GM23338 (cell line): ENCODE measurements around the gene TNFRSF8. TPM values are rescaled to one million over a fixed set of nuclear protein-coding genes. Genes with fewer than 3 reads are reported as not detected.

ENCODE experiments used
- CREB1 ChIP-seq: fragments of 250-450 bp; sonication (Bioruptor Pico); IDR thresholded peaks from 2 replicates; pipeline ENCODE4 v1.5.0; 2020; ENCODE audit warnings: low read depth, mild to moderate bottlenecking, moderate library complexity
- CTCF ChIP-seq, 2 experiments: fragments of 200-600 bp in 1 of 2; sonication (generic) in 1 of 2; conservative IDR thresholded peaks; 2 replicates each; pipeline versions ENCODE4 v1.5.1 to v1.6.1; 2016 to 2017; ENCODE audit warnings: antibody characterized with exemption in 2 of 2, low read depth in 2 of 2, mild to moderate bottlenecking in 2 of 2, moderate library complexity in 1 of 2
- EZH2 ChIP-seq: fragments of 200-600 bp; sonication (generic); IDR thresholded peaks from one replicate; pipeline ENCODE4 v1.8.0; 2017; ENCODE audit warnings: antibody characterized with exemption, mild to moderate bottlenecking, low read depth; ENCODE audit not compliant: unreplicated experiment
- EZH2phosphoT487 ChIP-seq: fragments of 200-600 bp; sonication (generic); IDR thresholded peaks from one replicate; pipeline ENCODE4 v1.8.1; 2018; ENCODE audit warnings: antibody characterized with exemption; ENCODE audit not compliant: unreplicated experiment
- JUNB ChIP-seq: IDR thresholded peaks from one replicate; pipeline ENCODE4 v1.6.1; 2016; ENCODE audit warnings: antibody characterized with exemption; ENCODE audit not compliant: unreplicated experiment
- REST ChIP-seq: IDR thresholded peaks from one replicate; pipeline ENCODE4 v1.6.1; 2018; ENCODE audit warnings: antibody characterized with exemption; ENCODE audit not compliant: unreplicated experiment
- STAT1 ChIP-seq: IDR thresholded peaks from one replicate; pipeline ENCODE4 v1.6.1; 2016; ENCODE audit warnings: antibody characterized with exemption; ENCODE audit not compliant: unreplicated experiment
- ZNF114 ChIP-seq: fragments of 250-450 bp; sonication (Bioruptor Pico); IDR thresholded peaks from 2 replicates; pipeline ENCODE4 v1.5.0; 2020; ENCODE audit warnings: mild to moderate bottlenecking, moderate library complexity
- microRNA-seq: library from miRNA; unstranded; fragments of <30 nt; microRNA quantifications from one replicate; pipeline ENCODE4, GENCODE V29; 2017
- polyA plus RNA-seq: library from polyadenylated mRNA; unstranded; fragments of >200 nt; fragmentation: Nextera tagmentation; extraction: Ambion mirVana; gene quantifications from 2 replicates; pipeline ENCODE4 v1.2.1, GENCODE V29; 2016
- small RNA-seq: library from RNA; depleted of rRNA; stranded (forward); fragments of <200 nt; gene quantifications from one replicate; pipeline ENCODE3, GENCODE V24; 2014; ENCODE audit warnings: low replicate concordance
- total RNA-seq: library from RNA; depleted of rRNA; stranded (reverse); fragments of >200 nt; shearing (Covaris generic); gene quantifications from 2 replicates; pipeline ENCODE4 v1.2.3, GENCODE V29; 2014; rRNA removed

TNFRSF8 gene
- total and polyA plus RNA-seq, 2 experiments from 2014 or later: 11.7 to 28.2 TPM

GRCh38 chr1:12191242-12192032 lies 128.3 kb downstream of the TNFRSF8 start (continued):
- TF ChIP-seq CTCF (conservative IDR thresholded peaks at IDR 0.05; ENCODE audit: low read depth in 2 of 2): no peak
- TF ChIP-seq ZNF114 (CRISPR knock-in tag): no peak
- TF ChIP-seq EZH2: no peak
- no peak for TF ChIP-seq EZH2phosphoT487
- no peak for TF ChIP-seq REST
- TF ChIP-seq CREB1 (CRISPR knock-in tag): no peak
- no peak for TF ChIP-seq JUNB
- no peak for TF ChIP-seq STAT1

Small RNAs within 50 kb of the gene (microRNA-seq; reads per million reads assigned to microRNA genes)
- gene MIR4632 (not detected), gene MIR6729 (not detected), gene MIR7846 (not detected)

Small RNAs within 50 kb of the gene (small RNA-seq; reads per million reads assigned to genes)
- gene AL096840.1: not detected
- not detected for gene MIR4632
- not detected for gene MIR6729
- gene RF00019: not detected
- not detected for gene RN7SL649P
- not detected for gene RNU6-777P
- not detected for gene RPL23AP89

Other genes starting within 250 kb of the TNFRSF8 start
- gene NPPA, start 215.5 kb upstream of the TNFRSF8 start, total RNA-seq: not detected in 2 replicates
- gene NPPA, start 215.5 kb upstream of the TNFRSF8 start, polyA plus RNA-seq: 0.29 TPM in 1 of 2 replicates, not detected in the other
- gene NPPB, start 204.4 kb upstream of the TNFRSF8 start, total RNA-seq: not detected in 2 replicates
- 0.95 and 1.1 TPM in 2 replicates for gene NPPB, start 204.4 kb upstream of the TNFRSF8 start, polyA plus RNA-seq
- 77.8 and 83.2 TPM in 2 replicates for gene KIAA2013, start 136.9 kb upstream of the TNFRSF8 start, total RNA-seq
- 15.7 and 19.4 TPM in 2 replicates for gene KIAA2013, start 136.9 kb upstream of the TNFRSF8 start, polyA plus RNA-seq
- gene PLOD1, start 128.6 kb upstream of the TNFRSF8 start, total RNA-seq: 56.3 and 62.9 TPM in 2 replicates
- 22.4 and 23.3 TPM in 2 replicates for gene PLOD1, start 128.6 kb upstream of the TNFRSF8 start, polyA plus RNA-seq
- 36.0 and 40.4 TPM in 2 replicates for gene MFN2, start 82.9 kb upstream of the TNFRSF8 start, total RNA-seq
- gene MFN2, start 82.9 kb upstream of the TNFRSF8 start, polyA plus RNA-seq: 15.1 and 15.4 TPM in 2 replicates
- gene MIIP, start 43.8 kb upstream of the TNFRSF8 start, total RNA-seq: 99.7 and 117 TPM in 2 replicates
- gene MIIP, start 43.8 kb upstream of the TNFRSF8 start, polyA plus RNA-seq: 81.5 and 86.5 TPM in 2 replicates
- gene TNFRSF1B, start 103.7 kb downstream of the TNFRSF8 start, total RNA-seq: 1.8 and 4.1 TPM in 2 replicates
- gene TNFRSF1B, start 103.7 kb downstream of the TNFRSF8 start, polyA plus RNA-seq: 0.68 and 0.91 TPM in 2 replicates
- 34.7 and 34.9 TPM in 2 replicates for gene VPS13D, start 166.7 kb downstream of the TNFRSF8 start, total RNA-seq
- gene VPS13D, start 166.7 kb downstream of the TNFRSF8 start, polyA plus RNA-seq: 7.5 and 10.7 TPM in 2 replicates